HG03521 (cell line): ENCODE measurements around the gene WWOX.

Experiments
- ATAC-seq: cut with Tn5 transposase; IDR thresholded peaks from one replicate; pipeline ENCODE4 v1.9.1; 2021; ENCODE audit warnings: mild to moderate bottlenecking, moderate library complexity; ENCODE audit not compliant: unreplicated experiment

Gene WWOX

DNA sequence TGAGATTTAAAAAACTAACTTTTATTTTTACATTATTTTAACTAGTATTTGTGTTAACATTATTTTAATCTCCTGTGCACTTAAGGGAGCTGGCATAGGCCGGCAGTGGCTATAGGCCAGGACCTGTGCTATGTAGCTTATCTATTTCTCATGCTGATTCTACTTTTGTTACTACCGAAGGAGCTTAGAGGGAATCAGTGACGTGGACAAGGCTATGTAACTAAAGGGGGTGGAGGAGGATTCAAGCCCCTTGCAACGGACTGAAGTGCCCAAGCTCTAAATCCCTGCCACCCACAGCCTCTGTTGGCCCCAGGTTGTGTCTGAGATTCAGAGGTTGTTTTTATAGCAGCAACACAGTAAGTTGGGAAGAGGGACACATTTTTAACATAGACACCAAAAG lies 356.4 kb downstream of the WWOX start:
- ATAC-seq, result no peak

DNA sequence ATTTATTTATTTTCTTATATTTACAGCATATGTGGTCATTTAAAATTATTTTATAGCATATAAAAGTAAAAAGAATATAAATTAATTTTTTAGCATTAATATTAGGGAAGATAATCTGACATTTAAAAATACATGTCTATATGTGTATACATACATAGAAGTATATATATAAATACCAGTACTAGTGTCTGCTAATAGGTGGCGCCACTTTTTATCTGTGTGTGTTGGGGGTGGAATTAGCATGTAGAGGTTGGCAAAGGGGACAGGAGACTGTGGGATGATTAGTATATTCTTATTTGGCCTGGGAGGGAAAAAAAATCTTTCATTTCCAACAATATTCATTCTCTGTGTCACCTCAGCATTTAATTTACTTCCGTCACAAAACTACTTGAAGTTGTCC lies 359.1 kb downstream of the WWOX start:
- ATAC-seq, result no peak

DNA sequence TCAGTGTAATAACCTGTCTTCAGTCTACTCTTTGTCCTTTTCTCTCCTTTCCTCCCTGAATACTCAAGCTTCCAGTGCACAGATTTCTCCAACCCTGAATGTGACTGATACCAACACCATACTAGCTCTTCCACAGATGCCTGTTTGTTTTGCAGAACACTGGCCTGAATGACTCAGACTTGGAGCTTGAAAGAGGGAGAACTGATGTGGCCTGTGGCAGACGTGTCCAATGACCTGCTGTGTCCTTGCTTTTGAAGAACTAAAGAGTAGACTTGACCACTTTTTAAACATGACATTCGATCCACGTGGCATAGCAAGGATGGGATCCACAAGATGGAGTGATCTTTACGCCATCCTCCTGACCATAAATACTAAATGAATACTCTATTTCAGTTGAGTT lies 361.0 kb downstream of the WWOX start:
- ATAC-seq, result no peak

DNA sequence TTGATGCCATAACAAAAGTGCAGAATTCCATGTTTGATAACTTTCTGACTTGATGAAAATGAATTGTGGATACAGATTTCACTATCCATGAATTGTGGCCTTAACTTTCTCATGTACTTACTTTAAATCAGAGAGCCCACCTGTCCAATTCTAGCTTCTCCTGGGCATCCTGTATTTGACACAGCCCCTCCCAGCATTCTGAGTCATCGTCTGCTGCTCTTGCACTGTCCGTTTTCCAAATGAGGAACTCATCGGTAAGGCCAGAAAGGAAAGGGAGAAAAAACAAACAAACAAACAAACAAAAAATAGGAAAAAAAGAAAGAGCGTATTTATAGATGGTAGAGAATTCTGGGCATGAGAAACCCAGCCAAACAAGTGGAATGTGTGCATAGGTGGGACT lies 361.6 kb downstream of the WWOX start:
- no peak for ATAC-seq

DNA sequence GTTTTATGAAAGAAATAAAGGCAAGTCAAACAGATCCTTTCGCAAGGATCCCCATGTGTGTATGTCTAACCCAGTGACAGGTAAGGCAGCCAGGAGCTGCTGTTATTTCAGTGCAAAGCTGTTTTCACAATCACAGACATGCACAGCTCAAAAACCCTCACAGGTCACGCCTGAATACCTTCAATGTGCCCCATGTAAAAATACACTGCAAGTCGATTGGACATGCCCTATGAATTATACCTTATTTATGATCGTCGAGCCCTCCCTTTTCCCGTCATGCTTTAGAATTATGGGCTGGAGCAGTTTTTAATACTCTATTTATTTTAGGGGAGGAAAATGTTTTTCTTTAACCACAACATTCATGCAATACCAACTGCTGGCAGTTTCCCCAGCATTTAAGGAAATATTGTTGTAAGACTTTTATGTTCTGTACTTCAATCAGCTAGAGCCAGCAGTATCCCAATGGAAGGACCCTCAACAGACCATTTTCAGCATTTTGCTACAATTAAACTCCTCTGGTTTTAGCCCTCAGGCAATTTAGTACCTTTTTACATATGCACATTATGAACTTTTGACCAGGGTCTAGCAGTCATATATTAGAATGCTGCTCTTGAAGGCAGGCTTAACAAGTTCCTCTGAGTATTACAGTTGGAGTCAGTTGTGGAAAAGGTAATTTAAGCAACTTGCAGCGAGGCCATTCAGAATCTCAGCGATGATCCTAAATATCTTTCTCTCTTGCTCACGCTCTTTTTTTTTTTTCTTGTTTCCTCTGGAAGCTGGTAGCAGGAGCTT lies 362.2 kb downstream of the WWOX start:
- ATAC-seq, result no peak

DNA sequence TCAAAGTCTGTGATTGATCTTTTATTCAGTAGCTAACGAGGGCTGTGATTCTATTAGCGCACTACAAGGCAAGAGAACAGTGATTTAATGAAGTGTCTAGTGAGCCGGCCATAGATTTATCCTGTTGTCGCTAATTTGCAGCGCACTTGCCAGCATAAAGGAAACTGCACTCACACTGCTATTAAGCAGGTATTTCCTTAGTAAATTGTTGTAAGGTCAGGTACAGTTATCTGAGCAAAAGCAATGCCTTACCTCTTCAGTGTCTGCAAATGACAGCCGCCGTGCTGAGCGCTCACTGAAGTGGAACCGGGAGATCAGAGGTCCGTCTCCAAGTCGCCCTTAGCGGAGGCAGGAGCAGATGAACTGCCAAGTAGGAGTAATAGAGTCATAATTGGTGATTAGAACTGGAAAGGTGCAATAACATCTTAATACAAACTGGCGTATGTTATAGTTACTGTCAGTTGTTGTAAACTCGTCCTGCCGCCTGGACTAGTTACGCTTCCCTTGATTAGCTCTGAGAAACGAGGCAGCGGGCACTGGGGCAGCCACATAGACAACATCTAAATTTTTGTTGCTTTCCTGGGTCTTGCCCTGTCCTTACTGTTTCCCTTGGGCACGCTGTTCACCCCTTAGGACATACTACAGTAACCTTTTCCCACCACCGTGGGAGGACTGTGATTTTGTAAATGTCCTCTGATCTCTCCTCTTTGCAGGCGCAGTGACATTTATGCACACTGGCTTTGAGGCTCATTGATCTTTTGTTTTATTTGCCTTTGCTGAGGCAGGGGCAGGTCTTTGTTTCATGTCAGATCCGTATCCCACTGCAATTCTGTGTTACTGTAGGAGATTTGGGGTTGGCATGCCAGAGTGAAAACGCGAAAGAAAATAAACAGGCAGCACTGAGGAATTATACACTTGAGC lies 363.1 kb downstream of the WWOX start:
- ATAC-seq, result no peak

DNA sequence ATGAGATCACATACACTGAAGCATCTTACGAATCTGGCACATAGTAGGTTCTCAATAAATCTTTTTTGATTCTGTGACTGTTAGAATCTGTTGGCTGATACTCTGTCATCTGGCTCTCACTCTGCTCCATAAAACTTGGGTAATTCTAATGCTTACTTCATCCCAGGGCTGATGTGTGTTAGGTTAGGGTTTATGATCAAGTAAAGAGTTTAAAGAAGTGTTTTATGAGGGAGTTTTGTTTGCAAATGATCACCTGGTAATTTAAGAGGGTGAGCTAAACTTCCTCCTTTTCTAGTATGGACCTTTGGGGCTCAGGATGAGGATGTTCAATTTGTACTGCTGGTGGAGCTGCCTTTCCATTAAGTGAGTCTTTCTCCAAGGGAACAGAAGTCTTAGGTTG lies 364.1 kb downstream of the WWOX start:
- no peak for ATAC-seq

DNA sequence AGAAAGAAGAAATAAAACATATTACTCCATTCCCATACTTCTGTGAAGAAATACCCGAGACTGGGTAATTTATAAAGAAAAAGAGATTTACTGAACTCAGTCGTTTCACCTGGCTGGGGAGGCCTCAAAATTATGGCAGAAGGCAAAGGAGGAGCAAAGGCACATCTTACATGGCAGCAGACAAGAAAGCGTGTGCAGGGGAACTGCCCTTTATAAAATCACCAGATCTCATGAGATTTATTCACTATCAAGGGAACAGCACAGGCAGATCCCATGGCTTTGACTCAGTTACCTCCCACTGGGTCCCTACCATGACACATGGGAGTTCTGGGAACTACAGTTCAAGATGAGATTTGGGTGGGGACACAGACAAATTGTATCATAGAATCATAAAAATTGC lies 365.4 kb downstream of the WWOX start:
- ATAC-seq, result no peak

DNA sequence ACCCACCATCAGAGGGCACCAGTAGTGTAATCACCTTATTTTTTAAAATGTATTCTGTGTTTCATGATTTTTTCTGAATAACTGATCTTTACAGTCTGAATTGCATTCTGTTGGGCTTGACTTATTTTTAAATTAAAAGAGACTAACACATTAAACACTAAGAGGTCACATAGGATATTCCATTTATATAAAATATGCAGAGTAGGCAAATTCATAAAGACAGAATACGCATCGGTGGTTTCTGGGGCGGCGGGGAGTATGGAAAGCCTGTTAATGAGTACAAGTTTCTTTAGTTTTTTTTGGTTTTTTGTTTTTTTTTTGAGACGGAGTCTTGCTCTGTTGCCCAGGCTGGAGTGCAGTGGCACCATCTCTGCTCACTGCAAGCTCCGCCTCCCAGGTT lies 366.3 kb downstream of the WWOX start:
- ATAC-seq, result no peak

DNA sequence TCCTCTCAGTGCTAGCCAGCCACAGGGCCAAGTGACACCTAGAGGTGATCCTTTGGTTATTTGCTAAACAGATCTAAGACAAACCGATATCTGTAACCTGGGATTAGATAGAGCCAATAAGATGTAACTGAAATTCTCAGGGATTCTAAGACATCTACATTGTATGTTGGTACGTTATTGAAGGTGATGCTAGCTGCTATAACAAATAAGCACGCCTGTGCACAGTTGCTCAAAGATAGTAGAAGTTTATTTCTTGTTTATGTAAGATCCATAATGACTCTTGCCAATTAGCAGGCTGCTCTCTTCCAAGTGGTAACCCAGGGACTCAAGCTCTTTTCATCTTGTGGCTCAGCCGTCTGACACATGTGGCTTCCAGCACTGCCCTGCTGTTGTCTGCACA lies 370.3 kb downstream of the WWOX start:
- no peak for ATAC-seq

DNA sequence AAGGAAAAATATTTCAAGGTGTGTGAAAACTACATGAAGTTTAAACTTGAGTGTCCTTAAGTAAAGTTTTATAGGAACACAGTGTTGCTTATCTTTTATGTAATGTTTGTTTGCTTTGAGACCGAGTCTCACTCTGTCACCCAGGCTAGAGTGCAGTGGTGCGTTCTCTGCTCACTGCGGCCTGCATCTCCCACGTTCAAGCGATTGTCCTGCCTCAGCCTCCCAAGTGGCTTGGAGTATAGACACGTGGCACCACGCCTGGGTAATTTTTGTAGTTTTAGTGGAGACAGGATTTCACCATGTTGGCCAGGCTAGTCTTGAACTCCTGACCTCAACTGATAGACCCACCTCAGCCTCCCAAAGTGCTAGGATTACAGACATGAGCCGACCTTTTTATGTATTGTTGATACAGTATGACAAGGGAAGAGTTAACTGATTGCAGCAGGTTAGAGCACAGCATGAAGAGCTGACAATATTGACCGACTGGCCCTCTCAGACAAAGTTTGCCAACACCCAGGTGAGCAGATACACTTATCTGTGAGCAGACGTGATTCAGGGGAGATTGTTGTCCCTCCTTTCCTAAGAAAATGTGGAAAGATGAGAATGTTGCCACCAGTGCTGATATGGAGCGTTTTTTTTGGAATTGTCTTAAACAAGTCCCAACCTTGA lies 373.7 kb downstream of the WWOX start:
- ATAC-seq, result no peak

DNA sequence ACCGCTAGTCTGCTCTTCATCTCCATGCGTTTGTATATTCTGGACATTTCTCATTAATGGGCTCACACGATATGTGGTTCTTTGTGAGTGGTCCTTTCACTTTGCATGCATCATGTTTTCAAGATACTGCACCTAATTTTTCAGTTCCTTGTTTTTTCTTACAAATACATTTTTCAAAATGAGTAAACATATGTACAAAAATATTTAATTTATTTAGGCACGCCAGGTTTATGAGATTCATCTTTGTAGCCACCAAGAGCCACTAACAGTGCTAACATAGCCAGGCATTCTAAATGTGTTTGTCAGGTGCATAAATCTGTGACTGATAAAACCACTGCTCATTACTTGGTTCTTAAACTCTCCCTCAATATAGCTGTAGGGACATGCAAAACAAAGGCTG lies 375.3 kb downstream of the WWOX start:
- ATAC-seq, result peak; percentile 76

DNA sequence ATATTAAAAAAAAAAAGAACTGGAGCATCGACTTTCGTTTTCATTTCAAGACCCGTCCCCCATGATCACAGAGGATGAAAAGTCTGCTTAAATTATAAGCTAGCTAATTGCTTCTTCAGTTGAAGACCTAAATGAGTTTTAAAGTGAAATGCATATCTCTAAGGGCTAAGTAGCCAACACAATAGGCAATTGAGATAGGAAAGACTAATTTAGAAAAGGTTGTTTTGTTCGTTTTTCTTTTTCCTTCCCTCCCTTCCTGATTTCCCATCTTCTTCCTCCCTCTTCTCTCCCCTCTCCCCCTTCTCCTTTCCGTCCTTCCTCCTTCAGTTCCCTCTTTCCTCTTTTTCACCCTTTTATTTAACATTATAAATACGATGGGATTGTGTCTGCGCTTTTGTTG lies 377.2 kb downstream of the WWOX start:
- no peak for ATAC-seq

DNA sequence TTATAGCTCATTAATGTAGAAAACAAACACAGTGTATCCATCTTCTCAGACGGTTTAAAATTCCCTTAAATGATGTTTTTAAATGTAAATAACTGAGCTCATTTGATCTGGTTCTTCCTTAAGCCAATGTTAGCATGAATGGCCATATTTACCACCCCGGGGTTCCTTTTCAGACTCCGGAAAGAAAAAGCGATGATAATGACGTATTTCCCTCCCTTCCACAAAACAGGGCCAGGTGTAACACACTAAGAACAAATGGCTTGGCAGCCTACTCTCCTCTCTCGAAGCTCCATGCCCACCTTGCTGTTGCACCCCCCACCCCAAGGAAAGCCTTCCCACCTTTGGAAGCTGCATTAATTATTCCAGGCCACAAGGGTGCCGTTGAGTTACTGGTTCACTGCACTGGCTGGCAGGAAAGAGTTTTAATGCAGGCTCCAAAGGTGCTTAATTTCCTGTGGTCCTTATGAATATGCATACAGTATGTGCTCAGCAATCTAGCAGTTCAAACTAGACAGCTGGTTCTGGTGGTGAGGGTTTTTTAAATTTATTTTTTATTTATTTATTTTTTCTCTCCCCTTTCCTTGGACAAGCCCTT lies 378.9 kb downstream of the WWOX start:
- ATAC-seq, result no peak

DNA sequence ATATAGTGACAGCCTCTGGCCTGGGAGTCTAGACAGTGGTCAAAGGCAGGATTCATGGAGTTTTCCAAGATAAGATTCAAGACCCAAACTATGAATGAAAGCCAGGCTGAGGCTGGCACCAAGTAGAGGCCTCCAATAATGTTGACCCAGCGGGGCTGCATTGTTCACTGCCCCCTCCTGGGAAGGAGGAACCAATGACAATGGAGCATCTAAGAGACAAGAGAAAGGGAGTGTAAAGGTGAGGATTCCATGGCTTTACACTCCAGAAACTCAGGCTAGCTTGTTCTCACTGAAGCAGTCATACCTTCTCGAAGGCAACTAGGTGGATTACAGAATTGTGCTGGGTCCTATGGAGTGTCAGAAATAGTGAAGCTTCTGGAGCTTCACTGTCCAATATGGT lies 380.3 kb downstream of the WWOX start:
- ATAC-seq, result no peak

DNA sequence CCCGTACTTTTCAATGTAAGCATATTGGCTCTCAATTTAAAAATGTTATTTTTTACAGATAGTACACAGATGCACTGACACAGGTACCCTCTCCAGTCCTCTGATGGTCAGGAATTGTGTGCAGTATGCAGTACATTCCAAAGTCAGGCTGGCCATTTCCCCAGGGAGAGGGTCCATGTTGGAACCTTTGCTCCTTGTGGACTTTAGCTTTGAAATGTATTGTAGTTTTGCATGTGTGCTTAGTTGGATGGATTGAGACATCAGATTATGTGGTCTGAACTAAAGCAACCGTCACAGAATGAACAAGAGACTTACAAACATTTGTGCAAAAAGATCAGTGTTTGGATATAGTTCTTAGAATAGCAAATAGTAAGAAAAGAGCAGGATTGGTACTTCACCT lies 381.1 kb downstream of the WWOX start:
- ATAC-seq, result no peak

DNA sequence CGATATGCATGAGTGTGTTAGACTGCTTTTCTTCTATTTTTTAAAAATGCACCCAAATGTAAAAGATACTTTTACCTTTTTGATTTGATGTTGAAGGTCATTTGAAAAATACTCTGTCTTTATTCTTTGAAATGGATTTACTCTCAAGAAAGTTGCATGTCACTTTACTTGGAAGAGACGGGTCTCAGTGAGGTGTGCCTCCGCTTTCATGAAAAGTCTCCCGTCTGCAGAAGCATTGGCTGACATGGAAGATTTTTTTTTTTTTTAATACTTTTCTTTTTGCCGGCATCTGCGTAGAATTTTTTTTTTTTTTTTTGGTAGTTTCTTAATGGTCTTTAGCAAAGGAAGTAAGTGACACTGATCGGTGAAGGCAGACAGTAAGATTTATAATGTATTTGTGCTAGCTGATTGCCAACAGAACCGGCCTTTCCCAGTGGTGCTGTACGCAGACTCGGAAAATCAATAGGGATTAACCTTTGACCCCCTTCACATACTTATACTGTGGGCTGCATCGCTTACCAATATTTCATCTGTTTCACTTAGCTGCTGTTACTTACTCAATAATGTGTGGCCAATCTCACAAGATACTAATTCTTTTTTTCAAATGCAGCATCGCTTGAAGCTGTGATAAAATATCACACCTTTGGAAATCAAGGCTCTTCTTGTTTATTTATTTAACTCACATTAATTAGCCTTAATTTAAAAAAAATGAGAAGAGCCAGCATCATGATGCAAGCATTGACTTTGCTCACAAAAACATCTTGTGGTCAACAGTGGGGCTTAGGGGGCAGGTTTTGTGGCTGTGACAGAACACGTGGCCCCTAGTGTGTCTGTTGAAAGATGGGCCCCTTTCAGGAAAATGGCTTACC lies 383.9 kb downstream of the WWOX start:
- ATAC-seq, result no peak

DNA sequence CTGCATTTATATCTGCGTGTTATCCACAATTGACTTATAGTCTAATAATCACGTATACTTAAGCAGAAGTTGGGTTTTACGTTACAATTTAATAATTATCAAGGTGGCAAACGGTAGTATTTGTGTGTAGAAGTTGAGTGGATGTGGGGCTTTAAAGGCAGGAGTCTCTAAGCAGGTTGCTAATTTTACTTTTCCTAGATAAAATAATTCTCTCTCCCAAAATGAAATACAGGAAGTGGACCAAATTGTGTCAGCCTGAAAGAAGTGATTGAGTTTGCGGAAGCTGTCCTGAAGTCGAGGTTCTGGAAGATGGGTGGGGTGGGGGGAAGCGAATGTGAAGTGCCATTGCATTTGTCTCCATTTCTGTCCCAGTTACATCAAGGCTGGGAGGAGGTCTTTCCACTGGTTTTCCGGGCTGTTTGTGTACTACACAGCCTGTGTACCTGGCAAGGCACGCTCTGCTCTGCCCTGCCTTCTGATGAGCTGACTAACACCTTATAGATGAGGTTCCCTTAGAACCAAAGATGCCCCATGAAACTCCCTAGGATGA lies 385.1 kb downstream of the WWOX start:
- ATAC-seq, result no peak

DNA sequence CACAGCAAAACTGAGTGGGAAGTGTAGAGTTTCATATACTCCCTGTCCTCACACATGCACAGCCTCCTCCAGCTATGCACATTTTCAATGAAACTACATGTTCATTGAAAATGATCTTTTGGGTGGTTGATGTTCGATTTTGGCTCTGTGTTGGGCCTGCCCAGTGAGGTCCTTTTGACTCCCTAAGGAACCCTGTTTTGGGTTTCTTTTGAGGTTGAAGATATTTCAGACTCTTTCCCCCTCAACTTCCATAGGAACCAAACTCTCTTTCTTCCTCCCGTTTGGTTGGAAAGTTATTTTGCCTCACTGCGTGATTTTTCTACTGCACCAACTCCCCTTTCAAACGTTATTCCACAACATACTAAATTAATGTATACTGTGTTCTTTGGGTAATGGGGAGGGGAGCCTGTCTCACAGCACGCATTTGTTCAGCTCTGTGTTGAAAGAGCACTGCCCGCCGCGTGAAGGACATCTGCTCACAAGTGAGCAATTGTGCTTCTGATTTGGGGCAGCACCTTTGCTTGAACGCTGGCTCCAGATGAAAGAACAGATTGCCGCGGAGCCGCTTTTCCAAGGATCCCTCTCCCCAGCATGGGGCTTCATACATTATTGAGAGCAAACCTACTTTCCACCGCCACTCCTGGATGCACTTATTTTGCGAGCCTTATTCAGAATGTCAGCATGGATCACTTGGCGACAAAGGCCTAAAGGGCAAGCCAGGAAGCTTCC lies 385.9 kb downstream of the WWOX start:
- ATAC-seq, result no peak

DNA sequence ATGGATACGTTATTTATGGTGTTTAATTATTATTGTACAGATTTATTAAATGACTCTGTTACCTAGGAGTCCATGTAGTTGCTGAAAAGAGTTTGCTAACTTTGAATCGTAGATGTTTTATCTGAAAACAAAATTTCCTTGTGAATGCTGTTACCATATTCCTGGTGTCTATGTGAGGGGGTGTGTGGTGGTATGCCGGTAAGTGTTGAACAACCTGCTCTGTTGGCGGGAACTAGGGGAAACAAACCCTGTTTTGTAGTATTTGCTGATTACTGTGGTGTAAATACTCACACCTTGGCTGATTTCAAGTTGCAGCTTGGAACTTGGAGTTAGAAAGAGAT lies 386.4 kb downstream of the WWOX start:
- no peak for ATAC-seq
